Thoracic aorta (tissue), 2 donors: ENCODE measurements around the gene CENPB. TPM values are rescaled to one million over a fixed set of nuclear protein-coding genes. Genes with fewer than 3 reads are reported as not detected.

ENCODE experiments used
- ATAC-seq: fragments of 150-250 bp; one replicate; pipeline ENCODE4 v1.8.0; 2017; ENCODE audit warnings: low read depth; ENCODE audit not compliant: insufficient number of reproducible peaks, low FRiP score
- DNase-seq: peaks from one replicate; pipeline ENCODE4 v3.0.0-alpha.2; 2020; ENCODE audit warnings: low spot score
- H3K27ac ChIP-seq, 2 donors: fragments of 200-600 bp; sonication (generic); 1 replicate in 1 of 2; 2 replicates in 1 of 2; pipeline ENCODE4 v1.5.1; 2016; ENCODE audit warnings: mild to moderate bottlenecking in 2 of 2, moderate library complexity in 2 of 2
- H3K27me3 ChIP-seq: fragments of 200-600 bp; sonication (generic); replicated peaks from 2 replicates; pipeline ENCODE4 v1.6.0; 2016; ENCODE audit warnings: mild to moderate bottlenecking; ENCODE audit not compliant: insufficient read depth
- H3K36me3 ChIP-seq: fragments of 200-600 bp; sonication (generic); one replicate; pipeline ENCODE4 v1.5.1; 2016
- H3K4me1 ChIP-seq, 2 donors: fragments of 200-600 bp; sonication (generic); 1 replicate in 1 of 2; 2 replicates in 1 of 2; pipeline versions ENCODE4 v1.5.1 to v1.6.0; 2016; ENCODE audit warnings: low read depth in 2 of 2, mild to moderate bottlenecking in 1 of 2; ENCODE audit not compliant: control insufficient read depth in 1 of 2
- H3K4me3 ChIP-seq: fragments of 200-600 bp; sonication (generic); 2 replicates; pipeline ENCODE4 v1.5.1; 2016; ENCODE audit warnings: mild to moderate bottlenecking
- H3K9me3 ChIP-seq: fragments of 200-600 bp; sonication (generic); 2 replicates; pipeline ENCODE4 v1.5.1; 2016
- CTCF ChIP-seq: fragments of 200-600 bp; sonication (generic); IDR thresholded peaks from one replicate; pipeline ENCODE4 v1.5.1; 2019; ENCODE audit warnings: antibody characterized with exemption
- total RNA-seq, 2 donors: library from RNA; depleted of rRNA; stranded (reverse); fragments of >200 nt; gene quantifications; one replicate each; pipeline versions ENCODE4 v1.1.0 to v1.2.3, GENCODE V29; 2016

Gene CENPB
- total RNA-seq, 2 donors from 2014 or later: 97.2 to 114 TPM

DNA sequence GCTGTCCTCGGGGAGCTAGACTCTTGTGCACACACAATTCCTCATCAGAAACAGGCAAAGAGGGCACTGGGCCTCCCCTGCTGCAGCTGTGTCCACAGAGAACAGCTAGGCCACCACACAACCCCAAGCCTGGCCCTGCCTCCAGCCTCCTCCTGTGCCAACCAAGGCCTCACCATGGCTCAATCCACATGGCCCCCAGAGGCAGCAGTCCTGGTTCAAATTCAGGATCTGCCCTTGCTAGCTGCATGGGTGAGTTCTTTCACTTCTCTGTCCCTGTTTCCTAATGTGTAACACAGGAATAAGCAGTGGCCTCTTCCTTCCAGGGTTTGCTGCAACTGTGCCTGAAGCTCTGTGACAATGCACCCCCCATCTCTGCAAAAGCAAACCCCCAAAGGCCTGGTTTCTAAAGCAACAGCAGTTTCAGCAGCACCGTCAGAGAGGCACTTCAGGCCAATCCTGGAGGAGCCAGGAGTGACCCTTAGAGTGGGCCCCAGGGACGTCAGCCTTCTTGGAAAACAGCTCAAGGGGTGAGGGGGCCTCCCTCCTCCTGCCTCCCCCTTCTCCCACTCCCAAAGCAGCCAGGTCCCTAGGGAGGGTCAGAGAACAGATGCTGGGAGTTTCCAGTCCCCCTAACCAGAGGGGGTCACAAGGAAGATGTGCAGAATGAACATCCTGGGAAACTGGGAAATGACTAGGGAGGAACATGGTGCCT is 21.2 kb downstream of the CENPB start:
- DNase-seq: no peak
- no peak overlapping the region for H3K4me3 ChIP-seq
- H3K27me3 ChIP-seq: no peaks in the 10 kb centered on the region
- ATAC-seq: no peak
- peaks cover 14 to 26% of the 10 kb centered on the region in 2 donors for H3K4me1 ChIP-seq
- no peak for TF ChIP-seq CTCF
- no peaks in the 10 kb centered on the region for H3K9me3 ChIP-seq
- no peaks in the 10 kb centered on the region for H3K36me3 ChIP-seq
- H3K27ac ChIP-seq: no peak overlapping the region

DNA sequence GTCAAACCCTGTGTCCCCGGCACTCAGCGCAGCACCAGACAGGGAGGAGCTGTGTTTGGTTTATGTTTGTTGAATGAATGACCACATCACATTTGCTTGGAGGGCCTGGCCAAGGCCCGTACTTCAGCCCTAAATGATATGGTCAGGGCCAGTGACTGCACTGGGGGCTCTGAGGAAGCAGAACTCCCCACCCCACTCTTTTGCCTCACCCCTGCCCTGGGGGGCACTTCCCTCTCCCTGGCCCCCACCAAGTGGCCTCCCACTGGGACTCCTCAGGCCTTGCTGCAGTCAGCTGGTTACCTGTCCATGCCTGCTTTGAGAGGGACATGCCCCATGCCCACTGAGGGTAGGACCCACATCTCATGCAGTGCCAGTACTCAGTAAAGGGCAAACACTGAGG is 21.9 kb downstream of the CENPB start:
- Histone ChIP-seq H3K4me1 (peaks cover 14 to 26% of the 10 kb centered on the region in 2 donors), H3K36me3 (no peaks in the 10 kb centered on the region), H3K27ac (no peak overlapping the region), H3K9me3 (no peaks in the 10 kb centered on the region), H3K4me3 (no peak overlapping the region), H3K27me3 (no peaks in the 10 kb centered on the region)
- no peak for TF ChIP-seq CTCF
- no peak for DNase-seq
- ATAC-seq: no peak

DNA sequence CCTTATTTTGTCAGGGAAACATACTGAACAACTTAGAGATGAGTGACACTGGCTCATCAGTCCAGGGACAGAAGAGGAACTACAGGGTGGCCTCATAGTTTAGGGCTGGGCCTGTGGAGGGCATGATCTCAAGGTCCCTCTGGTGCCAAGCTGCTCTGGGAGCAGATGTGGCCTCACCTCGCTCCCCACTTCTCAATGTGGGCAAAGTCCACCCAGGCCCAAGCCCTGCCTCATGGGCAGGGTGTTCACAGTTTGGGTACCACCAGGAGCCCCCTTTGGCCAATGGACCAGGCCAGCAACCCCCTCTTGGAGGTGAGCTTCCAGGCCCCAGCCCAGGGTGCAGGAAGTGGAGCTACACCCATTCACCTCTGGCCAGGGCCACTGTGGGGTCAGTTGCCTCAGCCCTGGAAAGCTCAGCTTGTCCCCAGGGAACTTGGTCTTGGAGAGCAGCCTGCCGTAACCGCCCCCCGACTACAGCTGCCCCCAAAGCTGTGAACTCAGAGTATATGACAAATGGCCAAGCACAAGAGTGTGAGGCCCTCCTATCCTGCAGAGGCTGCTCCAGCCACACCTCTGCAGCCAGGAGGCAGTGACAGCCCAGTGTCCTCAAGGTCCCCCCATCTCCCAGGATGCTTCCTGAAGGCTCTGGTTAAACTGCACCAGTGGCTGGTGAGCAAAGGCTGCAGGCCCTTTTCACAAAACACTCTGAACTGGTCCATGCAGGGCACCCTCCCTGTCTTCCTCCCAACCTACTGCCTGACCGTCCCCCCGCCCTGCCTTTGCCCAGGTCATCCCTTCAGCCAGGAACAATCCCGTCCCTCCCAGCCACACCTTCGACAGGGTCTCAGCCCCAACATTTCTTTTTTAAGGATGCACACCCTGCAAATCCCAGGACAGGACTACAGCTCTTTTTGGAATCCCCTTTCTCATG is 22.6 kb downstream of the CENPB start:
- TF ChIP-seq CTCF: no peak
- no peaks in the 10 kb centered on the region for H3K9me3 ChIP-seq
- H3K4me3 ChIP-seq: no peak overlapping the region
- no peaks in the 10 kb centered on the region for H3K27me3 ChIP-seq
- ATAC-seq: no peak
- no peak for DNase-seq
- no peaks in the 10 kb centered on the region for H3K36me3 ChIP-seq
- peaks cover 11 to 22% of the 10 kb centered on the region in 2 donors for H3K4me1 ChIP-seq
- H3K27ac ChIP-seq: no peak overlapping the region

DNA sequence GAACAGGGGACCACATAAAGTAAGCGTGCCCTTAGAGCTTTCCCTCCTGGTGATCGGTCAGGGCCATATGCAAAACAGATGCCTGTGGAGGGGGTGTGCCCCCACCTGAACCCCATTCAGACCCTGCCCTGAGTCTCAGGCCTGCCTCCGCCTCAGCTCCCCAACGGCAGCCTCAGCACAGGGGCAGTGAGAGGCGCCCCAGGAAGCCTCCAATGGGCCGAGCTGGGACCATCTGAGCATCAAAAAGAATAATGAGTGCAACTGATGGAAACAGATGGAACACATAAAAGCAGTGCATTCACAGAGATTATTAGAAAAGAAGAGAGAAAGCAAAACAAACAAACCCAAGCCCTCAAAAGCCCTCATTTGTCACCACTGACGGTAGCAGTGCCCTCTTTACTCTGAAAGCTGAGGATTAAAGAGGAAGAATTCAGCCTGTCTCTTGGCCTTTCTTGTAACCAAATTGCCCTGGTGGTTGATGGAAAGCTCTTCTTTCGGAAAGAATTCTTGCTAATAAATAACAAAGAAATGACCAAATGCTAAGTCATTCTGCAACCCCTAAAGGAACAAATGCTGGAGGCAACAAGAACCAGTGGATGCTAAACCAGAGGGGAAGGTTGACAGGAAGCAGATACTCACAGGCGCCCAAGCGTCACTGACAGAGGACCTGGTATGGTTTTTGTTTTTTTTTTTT is 25.7 kb downstream of the CENPB start:
- Histone ChIP-seq H3K27me3 (no peaks in the 10 kb centered on the region), H3K4me1 (no peaks in the 10 kb centered on the region), H3K27ac (no peak overlapping the region), H3K36me3 (no peaks in the 10 kb centered on the region), H3K4me3 (no peak overlapping the region), H3K9me3 (no peaks in the 10 kb centered on the region)
- ATAC-seq (no peak), DNase-seq (no peak)
- no peak for TF ChIP-seq CTCF

DNA sequence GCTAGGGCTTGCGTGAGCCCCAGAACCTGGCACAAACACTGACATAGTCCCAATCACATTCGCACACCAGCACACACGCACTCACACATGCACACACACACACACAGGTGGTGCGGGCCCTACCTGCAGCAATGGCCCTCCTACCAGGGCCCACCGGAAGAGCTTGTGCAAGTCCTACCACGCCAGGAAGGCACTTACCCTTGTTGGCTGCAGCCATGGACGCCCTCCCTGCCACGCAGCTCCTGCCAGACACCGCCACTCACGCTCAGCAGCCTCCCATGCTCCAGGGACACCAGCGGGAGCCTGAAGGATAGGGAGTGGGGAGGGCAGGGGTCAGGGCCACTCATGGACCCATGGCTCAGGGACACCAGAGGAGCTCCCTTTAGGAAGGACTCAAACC is 26.7 kb downstream of the CENPB start:
- H3K27ac ChIP-seq: no peak overlapping the region
- no peaks in the 10 kb centered on the region for H3K9me3 ChIP-seq
- H3K4me1 ChIP-seq: no peaks in the 10 kb centered on the region
- no peak for TF ChIP-seq CTCF
- no peaks in the 10 kb centered on the region for H3K27me3 ChIP-seq
- no peaks in the 10 kb centered on the region for H3K36me3 ChIP-seq
- ATAC-seq (no peak), DNase-seq (no peak)
- H3K4me3 ChIP-seq: no peak overlapping the region
